ENCODE results near the gene RPGRIP1L.

RPGRIP1L gene

DNA sequence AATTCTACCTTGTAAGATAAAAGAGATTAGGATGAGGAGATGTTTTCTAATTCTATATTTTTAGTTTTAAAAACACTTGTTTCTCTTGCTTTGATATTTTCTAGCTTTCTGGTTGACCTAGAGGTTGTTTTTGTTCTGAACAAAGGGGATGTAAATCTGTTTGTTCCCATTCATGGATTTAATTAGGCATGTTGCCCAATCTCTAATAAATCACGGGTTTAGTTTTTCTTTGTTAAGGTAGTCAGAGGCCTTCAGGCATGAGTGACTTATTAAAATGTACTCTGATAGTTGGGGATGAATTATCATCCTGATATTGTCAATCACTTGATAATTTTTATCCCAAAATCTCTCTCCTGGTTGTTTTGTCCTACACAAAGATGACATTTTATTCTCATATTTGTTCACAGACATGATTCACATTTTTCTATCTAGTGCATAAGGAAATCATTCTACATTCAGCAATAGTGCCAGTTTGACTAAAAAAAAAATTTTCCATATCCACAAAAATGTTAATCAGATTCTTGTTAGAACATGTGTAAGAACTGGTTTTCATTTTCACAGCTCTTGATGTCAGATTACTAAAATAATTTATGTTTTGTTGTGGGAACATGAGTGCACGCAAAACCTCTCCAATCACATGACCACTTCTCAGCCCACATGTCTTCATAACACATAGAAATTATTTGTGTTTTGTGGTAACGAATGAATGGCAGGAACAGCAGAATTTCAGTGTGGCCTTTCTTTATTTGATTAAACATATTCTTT lies 105.0 kb downstream of the RPGRIP1L start:
- DNase-seq, result no peak

DNA sequence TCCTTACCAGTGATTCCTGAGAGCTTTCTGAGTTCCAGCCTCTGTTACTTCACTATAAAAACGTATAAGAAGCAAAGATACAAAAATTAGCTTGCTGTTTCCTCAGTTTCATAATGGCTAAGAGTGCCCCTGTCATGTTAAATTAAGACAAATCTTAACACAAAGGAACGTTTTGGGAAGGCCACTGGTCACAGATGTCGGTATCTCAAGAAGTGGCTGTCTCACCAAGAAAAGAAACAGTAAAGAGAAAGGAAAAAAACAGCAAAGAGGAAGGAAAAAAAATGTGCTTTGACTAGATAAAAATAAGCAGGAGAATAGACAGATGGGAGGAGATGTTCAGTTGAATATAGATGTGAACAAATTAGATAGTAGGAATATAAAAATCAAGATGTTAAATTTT lies 105.9 kb downstream of the RPGRIP1L start:
- no peak for DNase-seq

DNA sequence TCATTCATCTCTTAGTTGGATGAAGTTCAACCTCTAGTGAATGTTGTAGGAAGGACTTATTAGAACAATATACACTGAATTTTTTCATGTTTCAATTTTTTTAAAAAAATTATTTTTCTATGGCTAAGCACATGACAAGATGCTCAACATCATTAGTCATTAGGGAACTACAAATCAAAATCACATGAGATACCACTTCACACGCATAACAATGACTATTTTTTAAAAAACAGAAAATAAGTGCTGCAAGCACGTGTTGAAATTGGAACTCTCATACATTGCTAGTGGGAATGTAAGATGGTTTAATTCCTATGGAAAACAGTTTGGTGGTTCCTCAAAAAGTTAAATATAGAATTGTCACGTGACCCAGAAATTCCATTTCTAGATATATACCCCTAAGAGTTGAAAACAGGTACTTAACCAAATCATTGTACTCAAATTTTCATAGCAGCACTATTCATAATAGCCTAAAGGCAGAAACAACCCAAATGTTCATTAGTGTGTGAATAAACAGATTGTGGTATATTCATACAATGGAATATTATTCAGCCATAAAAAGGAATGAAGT lies 115.5 kb downstream of the RPGRIP1L start:
- no peak for DNase-seq

DNA sequence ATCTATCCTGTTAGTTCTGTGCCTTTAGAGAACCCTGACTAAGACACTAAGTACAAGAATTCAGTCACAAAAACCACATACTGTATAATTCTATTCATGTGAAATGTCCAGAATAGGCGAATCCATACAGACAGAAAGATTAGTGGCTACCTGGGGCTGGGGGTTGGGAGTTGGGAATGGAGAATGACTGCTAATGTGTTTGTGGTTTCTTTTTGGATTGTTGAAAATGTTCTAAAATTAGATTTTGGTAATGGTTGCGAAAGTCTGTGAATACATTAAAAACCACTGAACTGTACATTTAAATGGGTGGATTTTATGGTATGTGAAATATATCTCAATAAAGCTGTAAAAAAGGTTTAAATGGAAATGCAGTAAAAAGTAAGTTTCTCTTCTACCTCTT lies 120.3 kb downstream of the RPGRIP1L start:
- no peak for DNase-seq

DNA sequence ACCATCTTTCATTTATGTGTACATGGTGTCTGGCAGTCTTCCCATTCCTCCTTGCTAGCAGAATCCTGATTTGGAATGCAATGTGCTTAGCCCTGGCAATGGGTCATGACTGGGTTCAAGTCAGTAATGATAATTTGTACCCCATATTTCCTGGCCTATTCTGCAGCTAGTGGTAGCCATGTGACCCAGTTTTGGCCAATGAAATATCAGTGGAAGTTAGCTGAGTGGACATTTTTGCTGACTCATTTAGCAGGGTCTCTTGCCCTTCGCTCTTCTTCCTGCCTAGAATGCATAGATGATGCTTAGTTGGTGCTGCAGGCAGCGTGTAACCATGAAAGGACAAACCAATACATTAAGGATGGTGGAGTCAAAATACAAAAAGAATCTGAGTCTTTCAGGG lies 121.9 kb downstream of the RPGRIP1L start:
- no peak for DNase-seq

DNA sequence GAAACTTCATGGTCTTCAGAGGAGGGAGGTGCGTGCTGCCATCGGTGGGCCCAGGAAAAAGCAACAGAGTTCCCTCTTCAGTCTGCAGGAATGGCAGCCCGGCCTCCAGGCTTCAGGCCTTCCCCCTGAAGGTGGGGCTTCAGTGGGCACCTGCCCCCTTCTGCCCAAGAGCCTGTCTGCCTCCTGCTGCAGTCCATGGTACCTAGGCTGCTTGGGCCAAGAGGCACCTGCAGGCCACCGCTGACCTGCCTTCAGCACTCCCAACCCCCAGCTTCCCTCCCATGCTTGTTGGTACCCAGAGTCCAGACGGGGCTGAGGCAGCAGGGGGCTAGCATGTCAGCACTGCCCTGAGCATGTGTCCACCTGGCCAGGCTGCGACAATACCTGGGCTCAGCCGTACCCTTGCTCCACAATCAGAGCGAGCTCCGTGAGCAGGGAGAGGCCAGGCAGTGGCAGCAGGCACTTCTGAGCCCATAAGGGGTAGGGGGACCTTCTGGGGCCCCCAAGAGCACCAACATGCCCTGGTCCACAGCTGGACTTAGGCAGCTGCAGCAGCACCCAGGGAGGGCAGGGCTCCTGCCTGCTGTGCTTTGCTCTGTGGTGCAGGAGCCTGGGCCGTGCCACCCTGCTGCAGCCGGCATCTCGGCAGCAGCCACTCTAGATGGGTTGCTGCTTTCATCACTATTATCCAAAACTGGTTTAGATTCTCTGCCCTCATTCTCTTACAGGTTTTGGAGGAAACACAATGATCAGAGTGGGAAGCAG lies 123.4 kb downstream of the RPGRIP1L start:
- no peak for DNase-seq

DNA sequence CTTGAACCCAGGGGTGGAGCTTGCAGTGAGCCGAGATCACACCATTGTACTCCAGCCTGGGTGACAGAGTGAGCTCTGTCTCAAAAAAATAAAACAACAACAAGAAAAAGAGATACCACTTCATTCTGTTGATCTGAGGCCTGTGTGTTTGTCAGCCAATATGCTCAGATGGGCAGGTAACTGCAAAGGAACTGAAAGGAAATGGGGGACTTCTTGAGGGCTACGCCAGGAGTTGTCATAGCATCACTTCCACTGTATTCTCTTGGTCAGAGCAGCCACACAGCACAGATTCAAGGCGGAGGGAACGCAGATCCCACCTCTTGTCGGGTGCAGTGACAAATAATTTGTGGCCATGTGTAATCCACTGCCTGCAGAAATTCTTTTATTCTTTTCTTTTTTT lies 126.8 kb downstream of the RPGRIP1L start:
- DNase-seq, result no peak

DNA sequence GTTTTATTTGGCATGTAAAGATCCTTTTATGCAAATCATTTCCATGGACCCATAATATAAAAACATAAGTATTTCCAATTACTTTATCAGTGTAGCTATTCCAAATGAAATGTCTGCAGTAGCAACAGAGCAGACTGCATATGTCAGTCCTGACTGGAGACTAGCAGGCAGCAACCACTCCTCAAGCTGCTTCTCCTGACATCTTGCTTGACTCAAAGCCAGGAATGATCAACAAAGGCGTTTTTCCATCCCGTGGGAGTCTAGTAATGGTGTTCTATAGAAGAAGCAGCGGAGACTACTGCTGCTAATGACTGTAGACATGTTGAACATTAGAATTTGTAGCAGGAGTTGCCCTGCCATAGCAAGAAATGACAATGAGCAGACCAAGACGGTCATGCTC lies 127.4 kb downstream of the RPGRIP1L start:
- no peak for DNase-seq

DNA sequence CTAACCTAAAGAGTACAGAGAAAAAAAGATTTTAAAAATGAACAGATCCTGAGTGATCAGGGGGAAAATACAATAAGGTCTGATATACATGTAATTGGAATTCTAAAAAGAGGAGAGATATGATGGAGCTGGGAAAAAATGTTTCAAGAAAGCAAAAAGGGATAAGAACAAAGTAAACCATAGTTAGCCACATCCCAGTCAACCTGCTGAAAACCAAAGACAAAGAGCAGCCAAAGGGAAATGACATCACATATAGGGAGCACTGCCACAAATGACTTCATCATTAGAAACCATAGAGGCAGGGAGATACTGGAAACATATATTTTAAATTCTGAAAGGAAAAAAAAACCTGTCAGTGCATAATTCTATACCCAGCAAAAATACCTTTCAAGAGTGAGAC lies 131.9 kb downstream of the RPGRIP1L start:
- no peak for DNase-seq

DNA sequence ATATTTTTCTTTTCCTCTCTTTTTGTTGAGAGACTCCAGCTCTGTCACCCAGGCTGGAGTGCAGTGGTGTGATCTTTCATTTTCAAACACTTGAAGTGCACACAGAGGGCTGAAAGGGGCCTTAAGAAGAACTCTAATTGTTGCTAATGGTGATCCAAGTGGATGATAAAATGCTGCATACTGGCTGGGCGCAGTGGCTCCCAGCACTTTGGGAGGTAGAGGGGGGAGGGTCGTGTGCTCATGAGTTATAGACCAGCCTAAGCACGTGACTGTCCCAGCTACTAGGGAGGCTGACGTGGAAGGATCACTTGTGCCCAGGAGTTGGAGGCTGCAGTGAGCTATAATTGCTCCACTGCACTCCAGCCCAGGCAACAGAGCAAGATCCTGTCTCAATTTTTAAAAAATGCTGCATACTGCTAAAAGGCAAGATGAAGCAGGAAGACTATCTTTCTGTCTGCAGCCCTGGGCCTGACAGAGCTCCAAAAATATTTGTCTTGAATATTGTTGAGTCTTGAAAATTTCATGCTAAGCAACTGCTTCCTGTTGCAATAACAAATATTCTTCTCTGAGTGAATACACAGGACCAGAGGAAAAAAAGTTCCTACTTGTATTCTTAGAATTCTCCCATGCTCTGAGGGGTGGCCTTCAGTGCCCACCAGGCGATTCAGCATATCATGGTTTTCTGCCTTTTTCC lies 137.0 kb downstream of the RPGRIP1L start:
- no peak for DNase-seq

DNA sequence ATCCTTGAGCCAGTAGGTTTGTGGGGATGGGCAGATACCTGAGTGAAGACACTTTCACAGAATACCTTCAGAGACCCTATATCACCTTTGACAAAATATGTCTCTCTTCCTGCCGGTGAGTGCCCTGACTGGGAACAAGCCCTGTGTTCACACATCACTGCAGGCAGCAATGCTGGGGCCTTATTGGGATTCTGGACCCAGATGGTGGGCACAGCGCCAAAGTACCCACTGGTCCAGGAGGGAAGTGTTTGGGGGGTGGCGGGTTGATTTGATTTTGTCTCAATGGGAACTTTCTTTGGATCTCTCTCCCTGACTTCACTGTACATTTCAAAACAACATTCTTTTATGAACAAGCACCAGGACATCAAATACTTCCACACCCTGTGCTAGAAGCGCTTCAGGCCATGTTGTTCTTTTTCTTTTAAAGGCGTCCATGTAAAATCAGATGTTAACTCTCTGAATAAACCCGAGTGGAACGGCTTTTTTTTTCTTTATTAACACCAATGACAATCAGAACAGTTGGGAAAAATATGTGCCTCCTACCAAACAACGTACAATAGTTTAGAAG lies 138.3 kb downstream of the RPGRIP1L start:
- DNase-seq, result no peak

DNA sequence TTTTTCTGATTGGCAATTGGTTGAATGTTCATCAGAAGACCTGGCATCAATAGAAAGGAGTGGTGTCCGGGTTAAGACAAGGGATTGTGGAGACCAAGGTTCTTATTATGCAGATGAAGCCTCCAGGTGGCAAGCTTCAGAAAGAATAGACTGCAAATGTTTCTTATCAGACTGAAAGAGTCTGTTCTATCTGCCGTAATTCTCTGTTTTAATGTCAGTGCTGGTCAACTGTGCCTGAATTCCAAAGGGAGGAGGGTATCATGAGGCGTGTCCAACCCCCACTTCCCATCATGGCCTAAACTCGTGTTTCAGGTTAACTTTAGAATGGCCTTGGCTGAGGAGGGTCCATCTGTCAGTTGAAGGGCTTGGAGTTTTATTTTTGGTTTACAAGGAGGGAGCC lies 140.2 kb downstream of the RPGRIP1L start:
- DNase-seq, result no peak

DNA sequence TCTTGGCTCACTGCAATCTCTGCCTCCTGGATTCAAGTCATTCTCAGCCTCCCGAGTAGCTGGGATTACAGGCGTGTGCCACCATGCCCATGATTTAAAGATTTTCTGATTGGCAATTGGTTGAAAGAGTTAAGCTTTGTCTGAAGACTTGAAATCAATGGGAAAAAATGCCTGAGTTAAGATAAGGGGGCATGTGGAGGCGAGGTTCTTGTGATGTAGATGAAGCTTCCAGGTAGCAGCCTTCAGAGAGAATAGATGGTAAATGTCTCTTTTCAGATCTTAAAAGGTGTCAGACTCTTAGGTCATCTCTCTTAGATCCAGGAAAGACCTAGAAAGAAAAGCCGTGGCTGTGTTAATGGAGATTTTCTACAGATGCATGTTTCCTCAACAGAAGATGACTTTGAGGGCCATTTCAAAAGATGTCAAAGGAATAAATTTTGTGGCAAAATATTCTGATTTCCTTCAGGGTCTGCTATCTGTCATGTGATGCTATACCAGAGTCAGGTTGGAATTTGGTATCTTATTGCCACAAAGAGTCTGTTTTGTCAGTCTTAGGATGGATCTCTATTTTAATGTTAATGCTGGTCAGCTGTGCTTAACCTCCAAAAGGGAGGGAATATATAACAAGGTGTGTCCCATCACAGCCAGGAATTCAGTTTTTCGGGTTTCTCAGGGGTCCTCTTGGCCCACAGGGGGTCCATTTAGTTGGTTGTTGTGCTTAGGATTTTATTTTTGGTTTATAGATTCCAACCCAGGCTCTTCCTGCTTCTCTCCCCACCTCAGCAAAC lies 142.4 kb downstream of the RPGRIP1L start:
- DNase-seq, result no peak

DNA sequence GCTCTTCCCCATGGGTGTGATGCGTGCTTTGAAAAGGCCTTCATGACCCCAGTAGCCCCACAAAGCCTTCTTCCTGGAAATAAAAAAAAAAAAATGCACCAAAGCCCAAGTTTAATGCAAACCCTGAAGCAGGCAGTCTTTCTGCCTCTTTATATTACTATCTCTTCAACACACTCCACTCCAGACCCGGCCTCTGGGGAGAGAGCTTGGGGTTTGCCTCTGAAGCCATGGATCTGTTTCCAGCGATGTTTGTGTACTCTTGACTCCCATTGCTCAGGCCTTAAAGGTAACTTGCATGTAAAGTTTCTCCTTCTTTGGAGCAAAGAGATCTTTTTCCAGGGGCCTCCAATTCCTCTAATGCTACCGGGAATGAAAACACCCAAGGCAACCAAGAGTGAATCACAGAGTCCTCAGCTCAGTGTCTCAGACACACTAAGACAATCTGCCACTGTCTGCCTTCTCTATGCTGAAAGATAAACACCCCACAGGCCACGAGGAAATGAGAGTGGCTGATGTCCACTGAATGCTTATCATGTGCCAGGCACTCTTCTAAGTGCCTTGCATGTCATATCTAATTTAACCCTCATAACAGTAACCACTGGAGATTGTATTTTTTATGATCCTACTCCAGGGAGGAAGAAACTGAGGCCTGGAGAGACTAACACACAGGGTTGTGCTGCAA lies 144.2 kb downstream of the RPGRIP1L start:
- DNase-seq, result no peak

DNA sequence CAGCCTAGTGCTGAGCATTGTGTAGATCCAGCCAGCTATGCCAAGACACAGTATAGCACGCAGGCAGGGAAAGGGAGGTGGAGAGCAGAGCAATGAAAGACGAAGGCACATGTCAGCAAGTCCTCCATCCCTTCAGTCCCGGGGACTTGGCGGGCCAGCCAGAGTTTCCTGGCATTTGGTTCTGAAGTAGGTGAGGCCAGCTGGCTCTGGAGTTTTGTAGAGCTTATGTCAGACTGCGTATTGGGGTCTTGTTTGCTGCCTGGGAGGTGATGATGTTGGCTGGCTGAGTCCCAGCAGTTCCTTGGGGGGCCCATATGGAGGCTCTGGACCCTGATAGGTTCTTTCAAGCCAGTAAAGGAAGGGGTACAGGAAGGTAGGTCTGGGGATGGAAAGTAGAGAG lies 144.9 kb downstream of the RPGRIP1L start:
- no peak for DNase-seq

DNA sequence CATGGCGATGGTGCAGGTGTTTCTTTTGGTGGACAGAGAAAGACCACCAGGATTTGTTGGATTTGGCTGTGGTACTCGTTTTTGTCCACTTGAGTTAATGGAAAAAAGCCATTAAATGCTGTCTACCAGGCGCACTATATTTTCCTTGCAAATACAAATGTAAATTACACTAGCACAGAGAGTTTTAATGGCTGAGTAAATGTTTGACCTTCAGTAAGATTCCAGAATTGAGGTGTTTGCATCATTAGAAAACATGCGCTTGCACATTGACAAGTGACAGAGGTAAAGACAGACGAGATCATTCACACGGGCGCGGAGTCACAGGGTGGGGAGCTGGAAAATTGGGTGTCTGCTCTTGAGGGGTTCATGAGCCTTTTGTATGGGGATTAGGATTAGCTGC lies 147.1 kb downstream of the RPGRIP1L start:
- no peak for DNase-seq

DNA sequence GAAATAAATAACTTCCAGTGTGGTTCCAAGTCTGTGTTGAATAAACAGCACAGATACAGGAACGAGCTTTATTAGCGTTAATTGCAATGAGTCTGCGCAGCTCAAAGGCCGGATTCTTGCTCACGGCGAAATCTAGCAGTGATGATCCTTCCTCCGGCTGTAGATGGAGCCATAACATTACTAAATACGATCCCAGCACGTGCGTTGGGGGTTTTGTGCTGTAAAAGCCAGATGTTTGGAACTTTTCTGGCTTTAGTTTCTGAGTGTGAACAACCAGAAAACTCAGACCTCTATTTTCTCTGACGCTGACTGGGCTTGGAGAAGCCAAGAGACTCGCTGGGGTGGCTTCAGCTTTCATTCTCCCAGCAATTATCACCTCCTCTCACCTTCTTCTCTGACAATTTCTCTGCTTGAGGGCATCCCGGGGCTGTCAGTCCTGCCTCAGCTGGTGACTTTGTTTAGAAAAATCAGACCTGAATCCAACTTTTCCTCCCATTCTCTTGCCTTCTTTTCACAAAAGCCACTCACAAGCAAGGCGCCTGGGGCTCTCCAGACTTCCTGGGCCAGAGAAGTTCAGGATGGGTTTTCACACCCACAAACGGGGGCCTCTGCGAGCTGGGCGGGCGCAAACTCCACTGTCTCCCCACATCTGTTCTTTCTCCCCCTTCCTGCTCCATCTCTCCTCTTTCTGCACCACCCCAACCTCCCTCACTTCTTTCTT lies 153.5 kb downstream of the RPGRIP1L start:
- DNase-seq, result peak; percentile 45

Data from SHP77 treated with DMSO at 0.1 percent for 48 hours (cell line).